ENCODE measurements around the gene EVC2. TPM values are rescaled to one million over a fixed set of nuclear protein-coding genes. Genes with fewer than 3 reads are reported as not detected.

The EVC2 gene
- total and polyA plus RNA-seq, 2 of the 13 experiments (the other 11 are each of a cell fraction or from before 2014, with no cell fraction given) = not detected

GRCh38 chr4:5710065-5710960 is 2.0 kb upstream of the EVC2 start (continued):
- TF ChIP-seq ZXDC (CRISPR knock-in tag; IDR thresholded peaks at IDR 0.05) (0 out of 2 replicates have a peak, but pooled peaks have one; percentile 62), MLXIP (CRISPR knock-in tag; IDR thresholded peaks at IDR 0.05; ENCODE audit: borderline replicate concordance) (no peak), SAFB2 (CRISPR knock-in tag; IDR thresholded peaks at IDR 0.05; ENCODE audit: borderline replicate concordance, low read depth) (no peak), ZNF619 (CRISPR knock-in tag; IDR thresholded peaks at IDR 0.05) (peak; percentile 36; the same call in 1 of the 2 replicates), ZNF800 (CRISPR knock-in tag; IDR thresholded peaks at IDR 0.05) (no peak), BHLHE40 (IDR thresholded peaks at IDR 0.05; ENCODE audit: low read length) (peak; percentile 77), ZNF547 (CRISPR knock-in tag; IDR thresholded peaks at IDR 0.05) (no peak), GLI4 (CRISPR knock-in tag; IDR thresholded peaks at IDR 0.05; ENCODE audit: borderline replicate concordance) (no peak), RXRA (CRISPR knock-in tag; IDR thresholded peaks at IDR 0.05) (no peak), CBX1 (IDR thresholded peaks at IDR 0.05; ENCODE audit: low read depth) (no peak), HIC2 (CRISPR knock-in tag; IDR thresholded peaks at IDR 0.05; ENCODE audit: low read depth) (no peak), MXD1 (CRISPR knock-in tag; IDR thresholded peaks at IDR 0.05) (no peak), MED13 (CRISPR knock-in tag; IDR thresholded peaks at IDR 0.05) (no peak), KLF15 (CRISPR knock-in tag; IDR thresholded peaks at IDR 0.05; ENCODE audit: borderline replicate concordance) (no peak), NR3C1 (CRISPR knock-in tag; IDR thresholded peaks at IDR 0.05) (no peak), ZNF317 (CRISPR knock-in tag; IDR thresholded peaks at IDR 0.05) (no peak), SOX5 (CRISPR knock-in tag; IDR thresholded peaks at IDR 0.05; ENCODE audit: borderline replicate concordance) (no peak)
